OCI-LY3 (cell line): Measurements from ENCODE around the gene IFNW1.

ENCODE experiments used
- CTCF ChIP-seq: fragments of 200-600, 300-600 bp; sonication (generic); IDR thresholded peaks from 2 replicates; pipeline ENCODE4 v1.5.1; 2014; ENCODE audit warnings: antibody characterized with exemption, low read length, low read depth
- EZH2phosphoT487 ChIP-seq: fragments of 200-600 bp; shearing (Covaris generic); IDR thresholded peaks from 2 replicates; pipeline ENCODE4 v1.6.1; 2018; ENCODE audit warnings: antibody characterized with exemption, mixed run types, low read depth

GRCh38 chr9:21119093-21119770, 22.4 kb downstream of the IFNW1 start:
- no peak for TF ChIP-seq CTCF
- TF ChIP-seq EZH2phosphoT487, result no peak
